D721Med (cell line): Measurements from ENCODE around the gene PCSK7.

ENCODE experiments used
- DNase-seq: peaks from one replicate; pipeline ENCODE4 v3.0.0; 2011; ENCODE audit warnings: low spot score; ENCODE audit not compliant: insufficient read length
- FAIRE-seq: peaks from 2 replicates; lab custom pipeline; 2011; peaks lifted over from hg19 to GRCh38; lab: Jason Lieb, UNC
- TF ChIP-seq, protein P1 (sequence below): IDR thresholded peaks from 2 replicates; pipeline ENCODE4 v1.5.1; 2012; ENCODE audit warnings: mild to moderate bottlenecking, control low read depth; ENCODE audit not compliant: insufficient read depth; ENCODE audit errors: missing control alignments

The PCSK7 gene

DNA sequence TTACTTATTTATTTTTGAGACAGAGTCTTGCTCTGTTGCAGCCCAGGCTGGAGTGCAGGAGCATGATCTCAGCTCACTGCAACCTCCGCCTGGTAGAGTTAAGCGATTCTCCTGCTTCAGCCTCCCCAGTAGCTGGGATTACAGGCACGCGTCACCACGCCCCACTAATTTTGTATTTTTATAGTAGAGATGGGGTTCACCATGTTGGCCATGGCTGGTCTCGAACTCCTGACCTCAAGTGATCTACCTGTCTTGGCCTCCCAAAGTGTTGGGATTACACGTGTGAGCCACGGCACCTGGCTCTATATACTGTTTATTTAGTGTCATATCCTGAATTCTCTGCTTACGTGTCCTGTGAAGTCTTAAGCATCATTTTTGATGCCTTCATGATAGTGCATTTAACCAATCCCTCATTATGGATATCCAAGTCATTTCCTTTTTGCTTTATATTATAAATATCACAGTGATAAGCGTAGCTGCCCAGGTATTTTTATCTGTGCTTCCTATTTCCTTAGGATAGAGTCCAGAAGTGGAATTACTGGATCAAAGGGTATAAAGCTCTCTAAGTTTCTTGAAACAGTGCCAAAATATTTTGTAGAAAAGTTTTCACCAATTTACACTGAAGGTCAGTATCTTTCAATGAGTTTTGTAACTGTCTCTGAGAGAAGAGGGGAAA is 54.2 kb downstream of the PCSK7 start:
- TF ChIP-seq, protein P1, sequence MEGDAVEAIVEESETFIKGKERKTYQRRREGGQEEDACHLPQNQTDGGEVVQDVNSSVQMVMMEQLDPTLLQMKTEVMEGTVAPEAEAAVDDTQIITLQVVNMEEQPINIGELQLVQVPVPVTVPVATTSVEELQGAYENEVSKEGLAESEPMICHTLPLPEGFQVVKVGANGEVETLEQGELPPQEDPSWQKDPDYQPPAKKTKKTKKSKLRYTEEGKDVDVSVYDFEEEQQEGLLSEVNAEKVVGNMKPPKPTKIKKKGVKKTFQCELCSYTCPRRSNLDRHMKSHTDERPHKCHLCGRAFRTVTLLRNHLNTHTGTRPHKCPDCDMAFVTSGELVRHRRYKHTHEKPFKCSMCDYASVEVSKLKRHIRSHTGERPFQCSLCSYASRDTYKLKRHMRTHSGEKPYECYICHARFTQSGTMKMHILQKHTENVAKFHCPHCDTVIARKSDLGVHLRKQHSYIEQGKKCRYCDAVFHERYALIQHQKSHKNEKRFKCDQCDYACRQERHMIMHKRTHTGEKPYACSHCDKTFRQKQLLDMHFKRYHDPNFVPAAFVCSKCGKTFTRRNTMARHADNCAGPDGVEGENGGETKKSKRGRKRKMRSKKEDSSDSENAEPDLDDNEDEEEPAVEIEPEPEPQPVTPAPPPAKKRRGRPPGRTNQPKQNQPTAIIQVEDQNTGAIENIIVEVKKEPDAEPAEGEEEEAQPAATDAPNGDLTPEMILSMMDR = no peak
- DNase-seq = no peak
- FAIRE-seq = no peak

DNA sequence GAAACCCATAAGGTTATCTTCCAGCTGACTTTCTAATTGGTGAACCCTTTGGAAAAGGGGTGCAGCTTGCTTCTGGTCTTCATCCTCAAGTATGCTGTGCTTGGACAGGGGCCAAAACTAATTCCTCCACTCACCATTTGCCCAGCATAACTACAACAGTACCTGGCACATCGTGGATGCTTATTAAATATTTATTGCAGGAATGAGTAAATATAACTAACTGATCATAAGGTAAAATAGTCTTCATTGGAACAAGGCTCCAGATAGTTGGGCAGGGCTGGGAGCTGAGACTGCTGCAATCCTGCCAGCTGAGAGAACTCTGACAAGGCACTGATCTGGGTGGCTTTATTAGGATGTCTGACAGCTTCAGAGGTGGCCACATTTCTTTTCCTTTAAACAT is 55.7 kb downstream of the PCSK7 start:
- TF ChIP-seq, protein P1 = no peak
- DNase-seq (no peak), FAIRE-seq (no peak)

DNA sequence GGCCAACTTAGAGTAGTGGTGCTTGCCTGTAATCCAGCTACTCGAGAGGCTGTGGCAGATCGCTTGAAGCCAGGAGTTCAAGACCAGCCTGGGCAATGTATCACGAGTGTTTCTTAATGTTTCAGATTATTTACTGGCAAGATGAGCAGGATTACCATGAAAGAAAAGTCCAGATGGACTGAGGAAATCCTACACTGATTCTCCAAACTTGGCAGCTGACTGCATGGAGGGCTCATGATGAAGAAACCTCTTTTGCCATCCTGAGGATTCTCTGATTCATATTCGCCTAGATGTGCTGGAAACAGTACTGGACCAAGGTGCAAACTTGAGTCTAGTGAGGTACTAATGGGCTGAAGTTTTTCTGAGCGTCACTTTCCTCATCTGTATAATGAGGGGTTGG is 56.1 kb downstream of the PCSK7 start:
- no peak for FAIRE-seq
- TF ChIP-seq, protein P1 = no peak

DNA sequence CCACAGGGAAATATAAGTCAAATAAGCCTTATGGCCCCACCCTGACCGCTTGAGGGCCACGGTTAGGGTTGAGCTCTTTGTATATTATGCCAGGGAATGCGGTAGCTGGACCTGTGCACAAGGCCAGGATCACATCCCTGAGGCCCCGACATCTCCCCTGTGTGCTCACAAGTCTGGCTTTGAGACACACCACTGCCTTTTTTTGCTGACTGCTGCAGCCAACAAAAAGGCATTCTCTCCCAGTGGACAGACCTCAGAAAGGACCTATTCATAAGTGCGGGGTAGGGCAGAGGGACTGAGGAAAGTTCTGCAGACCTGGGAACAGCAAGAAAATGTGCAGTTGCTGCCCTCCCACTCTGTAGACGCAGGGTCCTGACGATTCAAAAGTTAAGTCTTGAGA is 56.8 kb downstream of the PCSK7 start:
- DNase-seq (no peak), FAIRE-seq (no peak)
- TF ChIP-seq, protein P1 = no peak

More for the DNA sequence above, 56.1 kb downstream of the PCSK7 start:
- no peak for DNase-seq

DNA sequence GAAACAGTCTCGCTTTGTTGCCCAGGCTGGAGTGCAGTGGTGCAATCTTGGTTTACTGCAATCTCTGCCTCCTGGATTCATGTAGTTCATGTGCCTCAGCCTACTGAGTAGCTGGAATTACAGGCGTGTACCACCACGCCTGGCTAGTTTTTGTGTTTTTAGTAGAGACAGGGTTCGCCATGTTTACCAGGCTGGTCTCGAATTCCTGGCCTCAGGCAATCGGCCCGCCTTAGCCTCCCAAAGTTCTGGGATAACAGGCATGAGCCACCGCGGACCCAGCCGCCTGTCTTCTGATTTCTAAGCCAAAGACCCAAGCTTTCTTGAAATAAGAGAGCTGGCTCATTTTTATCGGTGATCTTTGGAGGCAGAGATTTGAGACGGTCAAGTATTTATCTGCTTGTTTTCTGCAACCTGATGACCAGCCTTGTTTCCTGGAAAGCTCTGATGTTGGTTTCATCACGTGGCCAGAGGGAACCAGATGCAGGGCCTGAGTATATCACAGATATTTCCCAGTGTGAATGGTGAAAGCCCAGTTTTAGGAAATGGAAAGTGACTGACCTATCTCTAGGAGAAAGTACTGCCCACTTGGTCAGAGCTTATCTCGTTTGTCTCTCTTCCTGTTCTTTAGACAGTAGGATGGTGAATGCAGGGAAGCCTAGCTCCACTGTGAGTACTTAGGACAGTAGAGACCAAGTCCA is 59.0 kb downstream of the PCSK7 start:
- FAIRE-seq (no peak), DNase-seq (no peak)
- TF ChIP-seq, protein P1 = no peak

DNA sequence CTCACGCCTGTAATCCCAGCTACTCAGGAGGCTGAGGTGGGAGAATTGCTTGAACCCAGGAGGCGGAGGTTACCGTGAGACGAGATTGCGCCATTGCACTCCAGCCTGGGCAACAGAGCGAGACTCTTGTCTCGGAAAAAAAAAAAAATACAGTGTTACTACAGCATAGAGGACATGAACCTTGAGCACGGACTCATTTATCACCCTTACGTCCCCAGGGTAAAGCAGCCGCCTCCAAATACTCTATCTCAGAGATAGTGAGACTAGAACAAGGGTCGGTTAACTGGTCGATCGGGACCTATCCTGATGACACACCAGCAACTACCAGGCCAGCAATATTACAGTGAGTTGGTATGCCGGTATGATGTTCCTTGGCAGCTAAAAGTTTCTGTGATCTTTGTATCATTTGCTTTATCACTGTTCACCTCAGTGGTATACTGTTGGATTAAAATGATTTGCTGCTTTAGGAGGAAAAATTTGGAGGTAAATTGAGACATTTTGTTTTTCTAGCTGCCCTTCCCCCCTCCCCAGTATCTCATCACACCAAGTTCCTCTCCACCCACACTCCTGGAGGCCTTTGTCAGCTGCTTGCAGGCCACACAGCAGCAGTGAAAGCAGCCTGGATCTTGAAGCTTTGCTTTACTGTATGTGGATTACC is 60.3 kb downstream of the PCSK7 start:
- TF ChIP-seq, protein P1 = no peak
- DNase-seq (no peak), FAIRE-seq (no peak)
